ENCODE results near the gene CELF5.
"Not testable (repeated sequence)": the region's sequence is repeated elsewhere in the genome, so short reads cannot be mapped to it uniquely, and the experiment has no call there.

Gene CELF5

GRCh38 chr19:3322199-3322978, 97.9 kb downstream of the CELF5 start:
- DNase-seq (ENCODE audit: low read depth) = no peak

- no peak for DNase-seq (ENCODE audit: low read depth)
Observed at GRCh38 chr19:3323026-3323425, 98.6 kb downstream of the CELF5 start.

GRCh38 chr19:3323658-3324057, 99.2 kb downstream of the CELF5 start:
- no peak for DNase-seq (ENCODE audit: low read depth)

GRCh38 chr19:3324405-3324856, 100.0 kb downstream of the CELF5 start:
- DNase-seq (ENCODE audit: low read depth) = no peak

GRCh38 chr19:3325451-3325850, 101.0 kb downstream of the CELF5 start:
- DNase-seq (ENCODE audit: low read depth) = no peak

- DNase-seq (ENCODE audit: low read depth) = no peak
Observed at GRCh38 chr19:3328743-3329142, 104.3 kb downstream of the CELF5 start.

GRCh38 chr19:3330047-3330446, 105.6 kb downstream of the CELF5 start:
- DNase-seq (ENCODE audit: low read depth) = no peak

GRCh38 chr19:3332232-3332631, 107.8 kb downstream of the CELF5 start:
- not testable (repeated sequence) for DNase-seq (ENCODE audit: low read depth)

- DNase-seq (ENCODE audit: low read depth) = no peak
Observed at GRCh38 chr19:3333020-3333583, 108.6 kb downstream of the CELF5 start.

GRCh38 chr19:3333662-3334061, 109.2 kb downstream of the CELF5 start:
- DNase-seq (ENCODE audit: low read depth) = no peak

GRCh38 chr19:3334749-3335430, 110.4 kb downstream of the CELF5 start:
- not testable (repeated sequence) for DNase-seq (ENCODE audit: low read depth)

- DNase-seq (ENCODE audit: low read depth) = no peak
Observed at GRCh38 chr19:3335431-3336350, 111.2 kb downstream of the CELF5 start.

GRCh38 chr19:3336351-3336679, 111.9 kb downstream of the CELF5 start:
- DNase-seq (ENCODE audit: low read depth) = no peak

GRCh38 chr19:3336680-3337523, 112.4 kb downstream of the CELF5 start:
- DNase-seq (ENCODE audit: low read depth) = no peak

GRCh38 chr19:3338541-3339181, 114.2 kb downstream of the CELF5 start:
- no peak for DNase-seq (ENCODE audit: low read depth)

- DNase-seq (ENCODE audit: low read depth) = no peak
Observed at GRCh38 chr19:3340340-3340739, 115.9 kb downstream of the CELF5 start.

GRCh38 chr19:3342246-3342645, 117.8 kb downstream of the CELF5 start:
- no peak for DNase-seq (ENCODE audit: low read depth)

GRCh38 chr19:3342962-3343361, 118.5 kb downstream of the CELF5 start:
- DNase-seq (ENCODE audit: low read depth) = not testable (repeated sequence)

- DNase-seq (ENCODE audit: low read depth) = peak; percentile 67
Observed at GRCh38 chr19:3343619-3344502, 119.4 kb downstream of the CELF5 start.

All from GM04503 (cell line).